ENCODE results near the gene PKMYT1.
A peak's percentile ranks its signal among the peaks of the same experiment; 100 is the strongest.

Gene PKMYT1

GRCh38 chr16:2976201-2976600, 4.0 kb downstream of the PKMYT1 start:
- DNase-seq = no peak
- peaks cover 70% of the 10 kb centered on the region for H3K4me1 ChIP-seq (ENCODE audit: insufficient read depth, low read length)
- H3K79me2 ChIP-seq (ENCODE audit: insufficient read depth, low read length) = peaks cover 82% of the 10 kb centered on the region
- H4K20me1 ChIP-seq (ENCODE audit: insufficient read depth, low read length) = peaks cover 74% of the 10 kb centered on the region
- no peaks in the 10 kb centered on the region for H3K9me3 ChIP-seq (ENCODE audit: insufficient read depth, low read length, severe bottlenecking)
- 0 out of 2 replicates have a peak overlapping the region, but pooled peaks have one; percentile 44 for H3K4me2 ChIP-seq (ENCODE audit: insufficient read depth, low read length)
- no peak for TF ChIP-seq CTCF (IDR thresholded peaks at IDR 0.05; ENCODE audit: borderline replicate concordance, extremely low read depth, low read length, poor library complexity, severe bottlenecking)
- TF ChIP-seq EZH2 (IDR thresholded peaks at IDR 0.05; ENCODE audit: borderline replicate concordance, low read depth, low read length, severe bottlenecking) = no peak
- 0 out of 2 replicates have a peak overlapping the region, but pooled peaks have one; percentile 9 for H3K9ac ChIP-seq (ENCODE audit: low read depth, low read length)
- H3K27me3 ChIP-seq (ENCODE audit: insufficient read depth, low read length, poor library complexity) = no peaks in the 10 kb centered on the region
- no peak overlapping the region for H3K27ac ChIP-seq (ENCODE audit: low read length)
- H2AFZ ChIP-seq (ENCODE audit: low read depth, low read length) = no peak overlapping the region
- H3K4me3 ChIP-seq (ENCODE audit: low read depth in 1 of 2, low read length in 2 of 2) = no peak overlapping the region
- H3K36me3 ChIP-seq (ENCODE audit: insufficient read depth, low read length) = peaks cover 83% of the 10 kb centered on the region
- no peak for ATAC-seq (ENCODE audit: insufficient read depth, low read depth)

GRCh38 chr16:2975161-2975795, 5.0 kb downstream of the PKMYT1 start:
- H3K4me2 ChIP-seq (ENCODE audit: insufficient read depth, low read length) = peak overlapping the region; percentile 10; the same call in 1 of the 2 replicates
- H3K9me3 ChIP-seq (ENCODE audit: insufficient read depth, low read length, severe bottlenecking) = no peaks in the 10 kb centered on the region
- no peak overlapping the region for H3K4me3 ChIP-seq (ENCODE audit: low read depth in 1 of 2, low read length in 2 of 2)
- TF ChIP-seq CTCF (IDR thresholded peaks at IDR 0.05; ENCODE audit: borderline replicate concordance, extremely low read depth, low read length, poor library complexity, severe bottlenecking) (no peak), EZH2 (IDR thresholded peaks at IDR 0.05; ENCODE audit: borderline replicate concordance, low read depth, low read length, severe bottlenecking) (no peak)
- no peak overlapping the region for H2AFZ ChIP-seq (ENCODE audit: low read depth, low read length)
- DNase-seq (no peak), ATAC-seq (ENCODE audit: insufficient read depth, low read depth) (no peak)
- peaks cover 92% of the 10 kb centered on the region for H3K36me3 ChIP-seq (ENCODE audit: insufficient read depth, low read length)
- H3K4me1 ChIP-seq (ENCODE audit: insufficient read depth, low read length) = peaks cover 74% of the 10 kb centered on the region
- H3K79me2 ChIP-seq (ENCODE audit: insufficient read depth, low read length) = peaks cover 83% of the 10 kb centered on the region
- no peaks in the 10 kb centered on the region for H3K27me3 ChIP-seq (ENCODE audit: insufficient read depth, low read length, poor library complexity)
- H3K27ac ChIP-seq (ENCODE audit: low read length) = no peak overlapping the region
- peaks cover 83% of the 10 kb centered on the region for H4K20me1 ChIP-seq (ENCODE audit: insufficient read depth, low read length)
- H3K9ac ChIP-seq (ENCODE audit: low read depth, low read length) = no peak overlapping the region

- no peak for DNase-seq
- Histone ChIP-seq H4K20me1 (ENCODE audit: insufficient read depth, low read length) (peaks cover 83% of the 10 kb centered on the region), H3K79me2 (ENCODE audit: insufficient read depth, low read length) (peaks cover 83% of the 10 kb centered on the region), H3K4me1 (ENCODE audit: insufficient read depth, low read length) (peaks cover 75% of the 10 kb centered on the region), H3K9ac (ENCODE audit: low read depth, low read length) (no peak overlapping the region), H3K4me2 (ENCODE audit: insufficient read depth, low read length) (peak overlapping the region; percentile 16; the same call in 1 of the 2 replicates), H3K27me3 (ENCODE audit: insufficient read depth, low read length, poor library complexity) (no peaks in the 10 kb centered on the region), H2AFZ (ENCODE audit: low read depth, low read length) (no peak overlapping the region), H3K4me3 (ENCODE audit: low read depth in 1 of 2, low read length in 2 of 2) (no peak overlapping the region), H3K27ac (ENCODE audit: low read length) (no peak overlapping the region), H3K36me3 (ENCODE audit: insufficient read depth, low read length) (peaks cover 87% of the 10 kb centered on the region), H3K9me3 (ENCODE audit: insufficient read depth, low read length, severe bottlenecking) (no peaks in the 10 kb centered on the region)
- no peak for TF ChIP-seq CTCF (IDR thresholded peaks at IDR 0.05; ENCODE audit: borderline replicate concordance, extremely low read depth, low read length, poor library complexity, severe bottlenecking)
- TF ChIP-seq EZH2 (IDR thresholded peaks at IDR 0.05; ENCODE audit: borderline replicate concordance, low read depth, low read length, severe bottlenecking) = no peak
- no peak for ATAC-seq (ENCODE audit: insufficient read depth, low read depth)
Measured at GRCh38 chr16:2974319-2975056, 5.8 kb downstream of the PKMYT1 start.

Data from DND-41 (cell line).